ENCODE results near the gene BMPR1B. TPM values are rescaled to one million over a fixed set of nuclear protein-coding genes. Genes with fewer than 3 reads are reported as not detected.

Gene BMPR1B
- polyA plus RNA-seq, 1 experiment, result 0.07 TPM

DNA sequence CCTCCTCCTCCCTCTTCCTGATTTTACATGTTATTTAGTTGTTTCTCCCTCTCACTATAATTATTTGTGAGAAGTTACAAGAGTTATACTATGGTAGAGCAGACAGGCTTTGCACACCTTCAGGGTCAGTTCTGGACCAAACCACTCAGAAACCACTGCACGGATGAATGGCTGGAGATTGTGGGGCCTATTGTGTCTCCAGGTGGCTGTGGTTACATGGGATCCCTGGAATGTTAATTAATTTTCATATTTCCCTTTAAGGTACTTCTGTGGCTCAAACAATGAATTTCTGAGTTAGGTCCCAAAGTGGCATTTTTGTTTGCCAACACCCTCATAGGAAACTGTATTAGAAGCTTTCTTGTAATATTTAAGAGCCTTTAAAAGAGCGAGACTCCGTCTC lies 151.9 kb downstream of the BMPR1B start:
- TF ChIP-seq, protein P1, sequence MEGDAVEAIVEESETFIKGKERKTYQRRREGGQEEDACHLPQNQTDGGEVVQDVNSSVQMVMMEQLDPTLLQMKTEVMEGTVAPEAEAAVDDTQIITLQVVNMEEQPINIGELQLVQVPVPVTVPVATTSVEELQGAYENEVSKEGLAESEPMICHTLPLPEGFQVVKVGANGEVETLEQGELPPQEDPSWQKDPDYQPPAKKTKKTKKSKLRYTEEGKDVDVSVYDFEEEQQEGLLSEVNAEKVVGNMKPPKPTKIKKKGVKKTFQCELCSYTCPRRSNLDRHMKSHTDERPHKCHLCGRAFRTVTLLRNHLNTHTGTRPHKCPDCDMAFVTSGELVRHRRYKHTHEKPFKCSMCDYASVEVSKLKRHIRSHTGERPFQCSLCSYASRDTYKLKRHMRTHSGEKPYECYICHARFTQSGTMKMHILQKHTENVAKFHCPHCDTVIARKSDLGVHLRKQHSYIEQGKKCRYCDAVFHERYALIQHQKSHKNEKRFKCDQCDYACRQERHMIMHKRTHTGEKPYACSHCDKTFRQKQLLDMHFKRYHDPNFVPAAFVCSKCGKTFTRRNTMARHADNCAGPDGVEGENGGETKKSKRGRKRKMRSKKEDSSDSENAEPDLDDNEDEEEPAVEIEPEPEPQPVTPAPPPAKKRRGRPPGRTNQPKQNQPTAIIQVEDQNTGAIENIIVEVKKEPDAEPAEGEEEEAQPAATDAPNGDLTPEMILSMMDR (IDR thresholded peaks at IDR 0.05; ENCODE audit: insufficient read depth, low read depth, low read length), result no peak
- Histone ChIP-seq H3K27me3 (ENCODE audit: control insufficient read depth, insufficient read depth, low read length) (no peaks in the 10 kb centered on the region), H3K36me3 (ENCODE audit: control insufficient read depth, insufficient read depth, low read length) (no peaks in the 10 kb centered on the region), H3K4me3 (ENCODE audit: low read depth, low read length) (no peak overlapping the region)
- POLR2A ChIA-PET, result no interaction called here
- no peak for DNase-seq (ENCODE audit: low read depth)
- CTCF ChIA-PET, result no interaction called here

- TF ChIP-seq, protein P1 (IDR thresholded peaks at IDR 0.05; ENCODE audit: insufficient read depth, low read depth, low read length), result no peak
- ChIA-PET POLR2A (no interaction called here), CTCF (no interaction called here)
- Histone ChIP-seq H3K4me3 (ENCODE audit: low read depth, low read length) (no peak overlapping the region), H3K27me3 (ENCODE audit: control insufficient read depth, insufficient read depth, low read length) (no peaks in the 10 kb centered on the region), H3K36me3 (ENCODE audit: control insufficient read depth, insufficient read depth, low read length) (no peaks in the 10 kb centered on the region)
- DNase-seq (ENCODE audit: low read depth), result no peak
These were observed 153.4 kb downstream of the BMPR1B start for GRCh38 chr4:94911106-94911505.

GRCh38 chr4:94912606-94913005 lies 154.9 kb downstream of the BMPR1B start:
- POLR2A ChIA-PET, result no interaction called here
- H3K4me3 ChIP-seq (ENCODE audit: low read depth, low read length), result no peak overlapping the region
- TF ChIP-seq, protein P1 (IDR thresholded peaks at IDR 0.05; ENCODE audit: insufficient read depth, low read depth, low read length), result no peak
- DNase-seq (ENCODE audit: low read depth), result no peak
- H3K36me3 ChIP-seq (ENCODE audit: control insufficient read depth, insufficient read depth, low read length), result no peaks in the 10 kb centered on the region
- CTCF ChIA-PET, result interaction anchor here (0.9 kb wide), 1 partner anchor 14 kb away, joined by 3 read pairs; no protein-coding TSS in a partner anchor
- no peaks in the 10 kb centered on the region for H3K27me3 ChIP-seq (ENCODE audit: control insufficient read depth, insufficient read depth, low read length)

DNA sequence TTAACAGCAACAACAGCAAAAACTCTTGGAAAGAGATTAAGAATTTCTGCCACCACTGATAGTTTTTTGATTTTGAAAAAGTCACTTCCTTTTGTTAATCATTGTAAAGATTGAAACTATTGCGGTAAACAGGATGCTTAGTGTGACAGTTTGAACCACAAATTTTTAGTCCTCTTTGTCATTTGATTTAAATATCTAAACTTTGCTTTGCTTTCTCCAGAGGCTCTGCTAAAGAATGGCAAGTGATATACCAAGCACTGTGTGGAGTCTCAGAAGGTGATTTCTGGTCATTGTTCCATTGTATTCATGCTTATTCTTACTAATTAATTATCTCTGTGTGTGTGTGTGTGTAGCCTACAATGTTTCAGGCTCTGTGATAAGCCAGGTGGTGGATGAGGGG lies 155.6 kb downstream of the BMPR1B start:
- Histone ChIP-seq H3K27me3 (ENCODE audit: control insufficient read depth, insufficient read depth, low read length) (no peaks in the 10 kb centered on the region), H3K4me3 (ENCODE audit: low read depth, low read length) (no peak overlapping the region), H3K36me3 (ENCODE audit: control insufficient read depth, insufficient read depth, low read length) (no peaks in the 10 kb centered on the region)
- TF ChIP-seq, protein P1 (IDR thresholded peaks at IDR 0.05; ENCODE audit: insufficient read depth, low read depth, low read length), result no peak
- CTCF ChIA-PET, result interaction anchor here (0.9 kb wide), 1 partner anchor 15 kb away, joined by 3 read pairs; no protein-coding TSS in a partner anchor
- POLR2A ChIA-PET, result no interaction called here
- DNase-seq (ENCODE audit: low read depth), result no peak

- H3K36me3 ChIP-seq (ENCODE audit: control insufficient read depth, insufficient read depth, low read length), result no peaks in the 10 kb centered on the region
- TF ChIP-seq, protein P1 (IDR thresholded peaks at IDR 0.05; ENCODE audit: insufficient read depth, low read depth, low read length), result no peak
- DNase-seq (ENCODE audit: low read depth), result no peak
- CTCF ChIA-PET, result no interaction called here
- POLR2A ChIA-PET, result no interaction called here
- no peaks in the 10 kb centered on the region for H3K27me3 ChIP-seq (ENCODE audit: control insufficient read depth, insufficient read depth, low read length)
- no peak overlapping the region for H3K4me3 ChIP-seq (ENCODE audit: low read depth, low read length)
These were observed 159.4 kb downstream of the BMPR1B start for GRCh38 chr4:94917146-94917545.
